CD4-positive, alpha-beta T cell (primary cell): ENCODE measurements around the gene SMOC1. TPM values are rescaled to one million over a fixed set of nuclear protein-coding genes. Genes with fewer than 3 reads are reported as not detected.

Experiments
- ATAC-seq: fragments of 200-7000 bp; cut with Tn5 transposase; one replicate; pipeline ENCODE4 v1.10.0; 2022; ENCODE audit warnings: mild to moderate bottlenecking; ENCODE audit not compliant: poor library complexity
- CTCF ChIA-PET: fragments of 350-600 bp; sonication (Branson Sonifier 250); formaldehyde crosslinking; loops from one replicate; lab custom pipeline; 2021; ENCODE audit warnings: antibody characterized with exemption, inconsistent platforms; lab: Charles Lee
- POLR2A ChIA-PET: fragments of 350-600 bp; sonication (Branson Sonifier 250); formaldehyde crosslinking; loops from one replicate; lab custom pipeline; 2021; ENCODE audit warnings: antibody characterized with exemption, inconsistent platforms; lab: Charles Lee
- DNase-seq, 14 experiments: peaks; one replicate each; pipeline ENCODE4 v3.0.0-alpha.2; 2013 to 2020; ENCODE audit warnings: mixed read lengths in 2 of 14
- H3K27ac ChIP-seq, 2 donors: one replicate each; pipeline versions ENCODE4 v1.5.1 to v1.7.0; 2013; ENCODE audit warnings: low read length in 2 of 2, low read depth in 1 of 2, mild to moderate bottlenecking in 1 of 2
- H3K27me3 ChIP-seq, 2 experiments: 1 replicate in 1 of 2; 2 replicates in 1 of 2; pipeline versions ENCODE4 v1.6.1 to v1.7.0; 2013; ENCODE audit warnings: low read length in 2 of 2, control low read depth in 1 of 2, mild to moderate bottlenecking in 1 of 2, moderate library complexity in 1 of 2; ENCODE audit not compliant: insufficient read depth in 2 of 2, control insufficient read depth in 1 of 2
- H3K36me3 ChIP-seq: one replicate; pipeline ENCODE4 v1.6.1; 2013; ENCODE audit warnings: low read length, control low read depth; ENCODE audit not compliant: insufficient read depth
- H3K4me1 ChIP-seq: one replicate; pipeline ENCODE4 v1.6.1; 2013; ENCODE audit warnings: low read length, control low read depth; ENCODE audit not compliant: insufficient read depth
- H3K4me3 ChIP-seq: one replicate; pipeline ENCODE4 v1.5.1; 2013; ENCODE audit warnings: mild to moderate bottlenecking, low read length, moderate library complexity
- H3K9me3 ChIP-seq, 2 experiments: 1 replicate in 1 of 2; 2 replicates in 1 of 2; pipeline versions ENCODE4 v1.6.1 to v1.7.0; 2013; ENCODE audit warnings: low read length in 2 of 2, mild to moderate bottlenecking in 2 of 2, control low read depth in 1 of 2, moderate library complexity in 1 of 2; ENCODE audit not compliant: control insufficient read depth in 1 of 2, insufficient read depth in 1 of 2
- H3K27ac Mint-ChIP-seq: one replicate; pipeline ENCODE4 v1.8.0; 2020; ENCODE audit warnings: mixed read lengths
- H3K27me3 Mint-ChIP-seq: one replicate; pipeline ENCODE4 v1.8.0; 2021; ENCODE audit warnings: mixed read lengths
- H3K36me3 Mint-ChIP-seq: one replicate; pipeline ENCODE4 v1.8.0; 2021; ENCODE audit warnings: low read depth, mixed read lengths
- H3K4me1 Mint-ChIP-seq: one replicate; pipeline ENCODE4 v1.8.0; 2021; ENCODE audit warnings: low read depth, mixed read lengths
- H3K4me3 Mint-ChIP-seq: one replicate; pipeline ENCODE4 v1.8.0; 2020; ENCODE audit warnings: mild to moderate bottlenecking, mixed read lengths
- H3K9me3 Mint-ChIP-seq: one replicate; pipeline ENCODE4 v1.8.0; 2020; ENCODE audit warnings: mixed read lengths
- intact Hi-C, 2 experiments: fragments of 100-400 bp; cut with DNase I in 1 of 2; cut with micrococcal nuclease in 1 of 2; formaldehyde crosslinking; loops; one replicate each; pipeline versions ENCODE4 v1.15.1 to v1.9.0; 2023 to 2025; cut with DNase I, micrococcal nuclease
- total RNA-seq, 174 experiments: library from RNA in 2 of 174; stranded (reverse) in 2 of 174; gene quantifications; one replicate each; pipeline ENCODE4 v1.2.3 and lab custom pipeline; 2021 to 2026
- TF ChIP-seq, protein P1 (sequence below): fragments of 200-600 bp; IDR thresholded peaks from one replicate; pipeline ENCODE4 v1.8.0; 2022; ENCODE audit warnings: antibody characterized with exemption, mild to moderate bottlenecking

SMOC1 gene
- total RNA-seq, 2 experiments from 2014 or later = not detected

DNA sequence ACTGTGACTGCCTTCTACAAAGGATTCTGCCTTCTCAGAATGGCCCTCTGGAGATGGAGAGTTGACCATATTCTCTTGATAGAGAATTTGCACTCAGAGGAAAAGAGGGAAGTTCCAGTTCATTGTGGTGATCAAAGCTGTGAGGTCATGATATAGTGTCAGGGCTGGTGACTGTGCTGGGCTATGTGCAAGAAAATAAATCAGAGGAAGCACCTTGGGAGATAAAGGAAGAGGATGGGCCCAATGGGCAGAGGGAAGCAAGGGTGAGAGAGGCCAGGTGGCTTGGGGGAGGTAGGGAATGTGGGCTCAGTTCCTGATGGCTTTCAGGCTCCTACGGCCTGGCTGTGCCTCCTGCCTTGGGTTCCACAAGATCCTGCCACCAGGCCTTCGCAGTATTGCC, 163.8 kb downstream of the SMOC1 start:
- H3K4me3 ChIP-seq = no peak overlapping the region
- POLR2A ChIA-PET = no interaction called here
- H3K27me3 Mint-ChIP-seq = peaks cover 40% of the 10 kb centered on the region
- no peak overlapping the region for H3K4me3 Mint-ChIP-seq
- TF ChIP-seq, protein P1, sequence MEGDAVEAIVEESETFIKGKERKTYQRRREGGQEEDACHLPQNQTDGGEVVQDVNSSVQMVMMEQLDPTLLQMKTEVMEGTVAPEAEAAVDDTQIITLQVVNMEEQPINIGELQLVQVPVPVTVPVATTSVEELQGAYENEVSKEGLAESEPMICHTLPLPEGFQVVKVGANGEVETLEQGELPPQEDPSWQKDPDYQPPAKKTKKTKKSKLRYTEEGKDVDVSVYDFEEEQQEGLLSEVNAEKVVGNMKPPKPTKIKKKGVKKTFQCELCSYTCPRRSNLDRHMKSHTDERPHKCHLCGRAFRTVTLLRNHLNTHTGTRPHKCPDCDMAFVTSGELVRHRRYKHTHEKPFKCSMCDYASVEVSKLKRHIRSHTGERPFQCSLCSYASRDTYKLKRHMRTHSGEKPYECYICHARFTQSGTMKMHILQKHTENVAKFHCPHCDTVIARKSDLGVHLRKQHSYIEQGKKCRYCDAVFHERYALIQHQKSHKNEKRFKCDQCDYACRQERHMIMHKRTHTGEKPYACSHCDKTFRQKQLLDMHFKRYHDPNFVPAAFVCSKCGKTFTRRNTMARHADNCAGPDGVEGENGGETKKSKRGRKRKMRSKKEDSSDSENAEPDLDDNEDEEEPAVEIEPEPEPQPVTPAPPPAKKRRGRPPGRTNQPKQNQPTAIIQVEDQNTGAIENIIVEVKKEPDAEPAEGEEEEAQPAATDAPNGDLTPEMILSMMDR = no peak
- peaks cover 0 to 4% of the 10 kb centered on the region in 2 experiments for H3K9me3 ChIP-seq
- intact Hi-C loops = no loop called here
- CTCF ChIA-PET = no interaction called here
- H3K36me3 ChIP-seq = no peaks in the 10 kb centered on the region
- H3K4me1 Mint-ChIP-seq = no peaks in the 10 kb centered on the region
- H3K36me3 Mint-ChIP-seq = no peaks in the 10 kb centered on the region
- no peaks in the 10 kb centered on the region for H3K4me1 ChIP-seq
- no peak for ATAC-seq
- H3K9me3 Mint-ChIP-seq = no peaks in the 10 kb centered on the region
- H3K27ac Mint-ChIP-seq = no peak overlapping the region
- peaks cover 0 to 8% of the 10 kb centered on the region in 2 experiments for H3K27me3 ChIP-seq
- no peak overlapping the region for H3K27ac ChIP-seq
- no peak for DNase-seq

DNA sequence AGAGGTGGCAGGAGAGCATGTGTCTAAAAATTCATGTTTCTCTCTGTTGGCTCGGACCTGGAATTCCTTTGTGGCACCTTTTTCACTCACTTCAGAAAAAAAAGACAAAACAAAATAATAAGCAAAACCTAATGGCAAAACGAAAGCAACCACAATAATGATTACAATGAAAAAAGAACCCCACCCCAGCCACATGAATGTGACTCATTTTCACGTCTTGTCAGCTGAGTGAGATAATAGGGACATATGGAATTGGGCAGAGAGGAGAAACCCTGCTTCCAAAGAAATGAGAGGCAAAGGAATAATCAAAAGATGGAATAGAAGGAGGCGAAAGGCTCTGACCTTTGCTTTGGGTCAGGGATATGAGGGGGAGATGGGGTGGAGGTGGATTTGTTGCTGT, 166.1 kb downstream of the SMOC1 start:
- Mint-ChIP-seq H3K36me3 (no peaks in the 10 kb centered on the region), H3K27ac (no peak overlapping the region), H3K9me3 (no peaks in the 10 kb centered on the region), H3K4me3 (no peak overlapping the region), H3K4me1 (no peaks in the 10 kb centered on the region), H3K27me3 (peaks cover 25% of the 10 kb centered on the region)
- Histone ChIP-seq H3K4me3 (no peak overlapping the region), H3K4me1 (no peaks in the 10 kb centered on the region), H3K9me3 (peaks cover 0 to 9% of the 10 kb centered on the region in 2 experiments), H3K36me3 (no peaks in the 10 kb centered on the region), H3K27me3 (peaks cover 0 to 4% of the 10 kb centered on the region in 2 experiments), H3K27ac (no peak overlapping the region)
- ChIA-PET CTCF (no interaction called here), POLR2A (no interaction called here)
- TF ChIP-seq, protein P1 = no peak
- intact Hi-C loops = no loop called here
- DNase-seq (no peak), ATAC-seq (no peak)

DNA sequence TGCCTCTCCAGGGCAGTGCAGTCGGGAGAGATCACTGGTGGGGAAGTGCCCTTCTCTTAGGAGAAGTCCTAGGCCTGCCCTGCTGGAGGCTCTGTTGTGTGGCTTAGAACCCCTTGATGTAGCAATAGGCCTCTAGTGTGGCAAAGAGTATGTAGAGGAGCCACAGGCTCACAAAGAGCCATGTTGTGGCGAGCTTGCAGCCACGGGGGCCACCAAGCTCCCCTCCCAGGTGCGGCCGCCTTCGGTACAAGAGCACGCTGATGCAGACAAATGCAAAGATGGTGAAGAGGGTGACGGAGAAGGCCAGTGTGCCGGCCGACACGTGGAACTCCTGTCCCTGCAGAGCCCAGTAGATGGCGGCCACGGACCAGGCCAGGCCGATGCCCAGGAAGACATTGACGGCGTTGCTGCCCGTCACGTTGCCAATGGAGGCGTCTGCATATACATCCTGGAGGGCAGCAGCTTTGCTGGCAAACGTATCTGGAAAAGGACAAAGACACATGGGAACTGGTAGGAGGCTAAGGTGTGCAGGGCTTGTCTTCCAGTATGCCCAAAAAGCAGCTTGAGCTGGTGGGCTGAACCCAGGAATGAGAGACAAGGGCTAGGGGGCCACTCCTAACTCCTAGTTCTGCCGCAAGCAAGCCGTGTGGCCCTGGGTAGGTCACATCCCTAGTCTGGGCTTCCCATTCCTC, 166.8 kb downstream of the SMOC1 start:
- ChIA-PET POLR2A (no interaction called here), CTCF (no interaction called here)
- Histone ChIP-seq H3K27me3 (no peaks in the 10 kb centered on the region), H3K4me3 (no peak overlapping the region), H3K4me1 (no peaks in the 10 kb centered on the region), H3K27ac (no peak overlapping the region), H3K36me3 (no peaks in the 10 kb centered on the region), H3K9me3 (peaks cover 0 to 9% of the 10 kb centered on the region in 2 experiments)
- Mint-ChIP-seq H3K27me3 (peaks cover 22% of the 10 kb centered on the region), H3K4me3 (no peak overlapping the region), H3K36me3 (no peaks in the 10 kb centered on the region), H3K9me3 (no peaks in the 10 kb centered on the region), H3K27ac (no peak overlapping the region), H3K4me1 (no peaks in the 10 kb centered on the region)
- DNase-seq (no peak), ATAC-seq (no peak)
- TF ChIP-seq, protein P1 = no peak
- intact Hi-C loops = no loop called here
